ENCODE data around the gene HMCN2. TPM values are rescaled to one million over a fixed set of nuclear protein-coding genes. Genes with fewer than 3 reads are reported as not detected.

Gene HMCN2
- total RNA-seq, 1 donor from 2014 or later: 7.8 TPM

- DNase-seq: no peak
- Histone ChIP-seq H3K27me3 (no peaks in the 10 kb centered on the region), H3K36me3 (no peaks in the 10 kb centered on the region), H3K27ac (no peak overlapping the region), H3K4me3 (no peak overlapping the region), H3K4me1 (no peaks in the 10 kb centered on the region), H3K9me3 (no peaks in the 10 kb centered on the region)
- no peak for TF ChIP-seq CTCF (IDR thresholded peaks at IDR 0.05)
- intact Hi-C loops (cut with DNase I): no loop called here
- ATAC-seq: no peak
Observed at GRCh38 chr9:130482463-130482862, 216.9 kb downstream of the HMCN2 start.

DNA sequence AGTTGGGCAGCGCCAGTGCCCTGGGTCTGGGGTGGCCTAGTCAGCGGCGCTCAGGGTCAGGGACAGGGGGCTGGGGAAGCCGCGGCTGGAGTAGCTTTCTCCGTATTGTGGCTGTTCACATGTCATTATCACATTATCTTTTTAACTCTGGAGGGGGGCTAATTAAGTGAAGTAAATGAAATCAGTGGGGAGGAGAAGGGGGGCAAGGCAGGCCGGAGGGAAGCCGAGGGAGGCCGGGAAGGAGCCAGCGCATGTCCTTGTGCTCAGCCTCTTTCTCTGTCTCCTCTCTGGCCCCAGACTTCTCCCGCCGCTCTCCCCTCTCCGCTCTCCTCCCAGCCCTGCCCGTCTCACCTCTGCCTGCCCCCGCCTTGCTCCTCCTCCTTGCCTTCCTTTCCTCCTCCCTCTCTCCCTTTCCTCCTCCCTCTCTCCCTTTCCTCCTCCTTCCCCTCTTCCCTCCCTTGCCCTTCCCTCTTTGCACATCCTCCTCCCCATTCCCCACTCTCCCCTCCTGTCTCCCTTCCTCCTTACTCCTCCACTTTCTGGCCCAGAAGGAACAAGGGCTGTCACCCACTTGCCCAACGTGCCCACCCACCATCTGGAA is 217.9 kb downstream of the HMCN2 start:
- H3K4me3 ChIP-seq: no peak overlapping the region
- no peaks in the 10 kb centered on the region for H3K36me3 ChIP-seq
- no peaks in the 10 kb centered on the region for H3K4me1 ChIP-seq
- no peaks in the 10 kb centered on the region for H3K27me3 ChIP-seq
- no peak overlapping the region for H3K27ac ChIP-seq
- intact Hi-C loops (cut with DNase I): no loop called here
- TF ChIP-seq CTCF (IDR thresholded peaks at IDR 0.05): no peak
- DNase-seq (no peak), ATAC-seq (no peak)
- no peaks in the 10 kb centered on the region for H3K9me3 ChIP-seq

Other genes with a start within 250 kb of the HMCN2 start
- gene FNBP1, start 222.6 kb upstream of the HMCN2 start, total RNA-seq: 50.0 TPM
- gene GPR107, start 211.9 kb upstream of the HMCN2 start, total RNA-seq: 39.3 TPM
- 5.7 TPM for gene NCS1, start 93.4 kb upstream of the HMCN2 start, total RNA-seq
- 96.0 TPM for gene ASS1, start 179.2 kb downstream of the HMCN2 start, total RNA-seq